Endothelial cell of umbilical vein (primary cell): ENCODE measurements around the gene PRKAR1B. TPM values are rescaled to one million over a fixed set of nuclear protein-coding genes. Genes with fewer than 3 reads are reported as not detected.
"Not testable (repeated sequence)": the region's sequence is repeated elsewhere in the genome, so short reads cannot be mapped to it uniquely, and the experiment has no call there.

ENCODE experiments used
- BruUV-seq: library from RNA; stranded (reverse); fragments of 400-500 nt; replicated peaks from 2 replicates; lab custom pipeline; 2021; lab: Mats Ljungman, UMichigan
- CTCF ChIA-PET: fragments of 300-600, 350-600 bp; sonication (Branson Sonifier 250); formaldehyde crosslinking; loops from one replicate; lab custom pipeline; 2021; ENCODE audit warnings: antibody characterized with exemption, inconsistent platforms; lab: Charles Lee
- POLR2A ChIA-PET: fragments of 300-600, 350-600 bp; sonication (Branson Sonifier 250); formaldehyde crosslinking; loops from one replicate; lab custom pipeline; 2021; ENCODE audit warnings: antibody characterized with exemption, inconsistent platforms; lab: Charles Lee
- DNase-seq: peaks from one replicate; pipeline ENCODE4 v3.0.0-alpha.2; 2011; ENCODE audit warnings: low read depth, low spot score
- FAIRE-seq: peaks from 2 replicates; lab custom pipeline; 2011; peaks lifted over from hg19 to GRCh38; lab: Jason Lieb, UNC
- H2AFZ ChIP-seq: 2 replicates; pipeline ENCODE4 v1.6.0; 2012; ENCODE audit warnings: low read depth, low read length, control low read depth, inconsistent platforms
- H3K27ac ChIP-seq: 2 replicates; pipeline ENCODE4 v1.5.1; 2011; ENCODE audit warnings: low read depth, mild to moderate bottlenecking, control low read depth, low read length, moderate library complexity; ENCODE audit not compliant: insufficient read depth
- H3K27me3 ChIP-seq, 2 experiments: 2 replicates each; pipeline versions ENCODE4 v1.6.0 to v1.6.1; 2011; ENCODE audit warnings: low read length in 2 of 2, mixed read lengths in 1 of 2; ENCODE audit not compliant: control insufficient read depth in 2 of 2, insufficient read depth in 2 of 2
- H3K36me3 ChIP-seq, 2 experiments: 2 replicates in 1 of 2; 3 replicates in 1 of 2; pipeline ENCODE4 v1.5.1; 2011; ENCODE audit warnings: low read length in 2 of 2, mild to moderate bottlenecking in 1 of 2, moderate library complexity in 1 of 2; ENCODE audit not compliant: control insufficient read depth in 2 of 2, insufficient read depth in 2 of 2; ENCODE audit errors: extremely low read depth in 1 of 2
- H3K4me1 ChIP-seq: 3 replicates; pipeline ENCODE4 v1.5.1; 2011; ENCODE audit warnings: mild to moderate bottlenecking, low read length; ENCODE audit not compliant: control insufficient read depth, insufficient read depth; ENCODE audit errors: extremely low read depth
- H3K4me2 ChIP-seq: 2 replicates; pipeline ENCODE4 v1.6.1; 2011; ENCODE audit warnings: low read length, control low read depth, mixed read lengths; ENCODE audit not compliant: insufficient read depth
- H3K4me3 ChIP-seq, 3 experiments: fragments of 200-600 bp in 1 of 3; sonication (generic), shearing (Covaris generic) in 1 of 3; replicated peaks in 1 of 3; 2 replicates each; pipeline ENCODE4 v1.5.1; 2011 to 2016; ENCODE audit warnings: control low read depth in 3 of 3, low read length in 3 of 3, mild to moderate bottlenecking in 2 of 3, inconsistent platforms in 1 of 3, low read depth in 1 of 3, moderate library complexity in 1 of 3; ENCODE audit not compliant: insufficient read depth in 1 of 3
- H3K79me2 ChIP-seq: 2 replicates; pipeline ENCODE4 v1.6.0; 2012; ENCODE audit warnings: low read length, inconsistent platforms; ENCODE audit not compliant: control insufficient read depth, insufficient read depth
- H3K9ac ChIP-seq: replicated peaks from 2 replicates; pipeline ENCODE3; 2011; ENCODE audit warnings: low read length, control low read depth; ENCODE audit not compliant: insufficient read depth; ENCODE audit errors: extremely low read depth
- H3K9me1 ChIP-seq: replicated peaks from 3 replicates; pipeline ENCODE4 v1.6.0; 2011; ENCODE audit warnings: mild to moderate bottlenecking, low read length; ENCODE audit not compliant: control insufficient read depth, insufficient read depth; ENCODE audit errors: extremely low read depth
- H3K9me3 ChIP-seq: replicated peaks from 2 replicates; pipeline ENCODE4 v1.5.1; 2012; ENCODE audit warnings: low read length, inconsistent platforms; ENCODE audit not compliant: control insufficient read depth, insufficient read depth
- H4K20me1 ChIP-seq: replicated peaks from 2 replicates; pipeline ENCODE3; 2011; ENCODE audit warnings: mild to moderate bottlenecking, low read length; ENCODE audit not compliant: control insufficient read depth, insufficient read depth; ENCODE audit errors: extremely low read depth
- CTCF ChIP-seq, 2 donors: IDR thresholded peaks; 1 replicate in 1 of 2; 2 replicates in 1 of 2; pipeline ENCODE4 v1.5.1; 2011; ENCODE audit warnings: low read length in 2 of 2, mild to moderate bottlenecking in 2 of 2, moderate library complexity in 2 of 2, control low read depth in 1 of 2, inconsistent platforms in 1 of 2, low read depth in 1 of 2; ENCODE audit not compliant: insufficient read depth in 1 of 2; ENCODE audit errors: extremely low read depth in 1 of 2
- EZH2 ChIP-seq: IDR thresholded peaks from 2 replicates; pipeline ENCODE4 v1.6.1; 2012; ENCODE audit warnings: borderline replicate concordance, low read depth, mild to moderate bottlenecking, moderate library complexity, low read length, inconsistent platforms; ENCODE audit not compliant: severe bottlenecking
- FOS ChIP-seq: IDR thresholded peaks from 2 replicates; pipeline ENCODE4 v1.6.1; 2011; ENCODE audit warnings: mild to moderate bottlenecking, low read length, moderate library complexity, borderline replicate concordance; ENCODE audit not compliant: insufficient read depth
- GATA2 ChIP-seq: IDR thresholded peaks from 2 replicates; pipeline ENCODE4 v1.7.0; 2011; ENCODE audit warnings: low read depth, mild to moderate bottlenecking, moderate library complexity, mixed read lengths, low read length; ENCODE audit not compliant: insufficient read length, insufficient read depth
- JUN ChIP-seq: IDR thresholded peaks from 2 replicates; pipeline ENCODE4 v1.6.1; 2011; ENCODE audit warnings: borderline replicate concordance, low read depth; ENCODE audit not compliant: insufficient read length, insufficient read depth
- MAX ChIP-seq: IDR thresholded peaks from 2 replicates; pipeline ENCODE4 v1.6.1; 2011; ENCODE audit not compliant: insufficient read depth, insufficient read length
- MYC ChIP-seq: IDR thresholded peaks from one replicate; pipeline ENCODE4 v1.6.1; 2011; ENCODE audit warnings: mild to moderate bottlenecking, low read depth, low read length
- POLR2A ChIP-seq: IDR thresholded peaks from 2 replicates; pipeline ENCODE4 v1.6.1; 2012; ENCODE audit warnings: low read depth, mild to moderate bottlenecking, control low read depth, low read length
- POLR2AphosphoS5 ChIP-seq: IDR thresholded peaks from 2 replicates; pipeline ENCODE4 v1.6.1; 2012; ENCODE audit warnings: low read depth, mild to moderate bottlenecking, control low read depth, low read length, moderate library complexity; ENCODE audit not compliant: insufficient read depth
- dilution Hi-C: fragments of 300-500 bp; cut with MboI; formaldehyde crosslinking; loops from one replicate; pipeline ENCODE4 v1.15.0; 2019; ENCODE audit warnings: low sequenced_read_pairs; ENCODE audit not compliant: extremely low pct_ligation_motif_present
- intact Hi-C: fragments of 100-400 bp; cut with micrococcal nuclease; formaldehyde crosslinking; loops from one replicate; pipeline ENCODE4 v1.10.0; 2022
- polyA plus RNA-seq, 4 experiments: library from polyadenylated mRNA; depleted of rRNA in 3 of 4; stranded (reverse) in 3 of 4; unstranded in 1 of 4; fragments of >200 nt; gene quantifications; 2 replicates each; pipeline versions ENCODE4 v1.2.1 to v1.2.3, GENCODE V29; 2011 to 2012; ENCODE audit warnings: missing spikeins in 1 of 4
- total RNA-seq: library from RNA; stranded (reverse); gene quantifications from 2 replicates; pipeline ENCODE4 v1.2.3, GENCODE V29; 2021

Gene PRKAR1B
- total and polyA plus RNA-seq, 2 donors (not counting 3 experiments of a cell fraction or from before 2014, with no cell fraction given), result 15.4 to 29.2 TPM

- POLR2A ChIA-PET, H3K4me3 ChIP-seq, H3K9me1 ChIP-seq, BruUV-seq, DNase-seq, H3K27me3 ChIP-seq, dilution Hi-C loops, intact Hi-C loops, H3K79me2 ChIP-seq, H3K9me3 ChIP-seq, H3K9ac ChIP-seq, FAIRE-seq, H3K36me3 ChIP-seq, H3K4me1 ChIP-seq, H4K20me1 ChIP-seq, H2AFZ ChIP-seq, H3K27ac ChIP-seq, CTCF ChIA-PET, H3K4me2 ChIP-seq: not testable (repeated sequence)
Measured at GRCh38 chr7:657010-657409, 70.1 kb downstream of the PRKAR1B start.

GRCh38 chr7:655758-656157 is 71.3 kb downstream of the PRKAR1B start:
- TF ChIP-seq CTCF (IDR thresholded peaks at IDR 0.05; ENCODE audit: extremely low read depth in 1 of 2, insufficient read depth in 1 of 2, low read depth in 1 of 2, low read length in 2 of 2) (no peak), GATA2 (no peak), POLR2A (no peak), EZH2 (no peak), POLR2AphosphoS5 (no peak), MYC (no peak), MAX (no peak), FOS (no peak), JUN (no peak)
- H3K4me1 ChIP-seq, result no peaks in the 10 kb centered on the region
- DNase-seq, result no peak
- no peak overlapping the region for H3K4me3 ChIP-seq
- dilution Hi-C loops (no loop called here), intact Hi-C loops (no loop called here)
- BruUV-seq, result no TSS peak
- CTCF ChIA-PET, result no interaction called here
- H3K9me1 ChIP-seq, result no peaks in the 10 kb centered on the region
- no peak overlapping the region for H3K4me2 ChIP-seq
- no peaks in the 10 kb centered on the region for H3K27me3 ChIP-seq
- H4K20me1 ChIP-seq, result no peaks in the 10 kb centered on the region
- H2AFZ ChIP-seq, result no peak overlapping the region
- no peak for FAIRE-seq
- no peaks in the 10 kb centered on the region for H3K36me3 ChIP-seq
- no peak overlapping the region for H3K9ac ChIP-seq
- H3K79me2 ChIP-seq, result no peaks in the 10 kb centered on the region
- H3K27ac ChIP-seq, result no peak overlapping the region
- POLR2A ChIA-PET, result no interaction called here
- no peaks in the 10 kb centered on the region for H3K9me3 ChIP-seq
